GM08714 (cell line): ENCODE data around the gene RRAGD.

Experiments used
- H3K4me3 ChIP-seq: fragments of 200-500 bp; sonication (Bioruptor generic); 2 replicates; pipeline ENCODE4 v1.5.1; 2014; ENCODE audit warnings: mild to moderate bottlenecking, low read length, inconsistent platforms
- ZNF274 ChIP-seq: IDR thresholded peaks from 2 replicates; pipeline ENCODE4 v1.6.1; 2012; ENCODE audit warnings: mild to moderate bottlenecking, low read depth, low read length

RRAGD gene

DNA sequence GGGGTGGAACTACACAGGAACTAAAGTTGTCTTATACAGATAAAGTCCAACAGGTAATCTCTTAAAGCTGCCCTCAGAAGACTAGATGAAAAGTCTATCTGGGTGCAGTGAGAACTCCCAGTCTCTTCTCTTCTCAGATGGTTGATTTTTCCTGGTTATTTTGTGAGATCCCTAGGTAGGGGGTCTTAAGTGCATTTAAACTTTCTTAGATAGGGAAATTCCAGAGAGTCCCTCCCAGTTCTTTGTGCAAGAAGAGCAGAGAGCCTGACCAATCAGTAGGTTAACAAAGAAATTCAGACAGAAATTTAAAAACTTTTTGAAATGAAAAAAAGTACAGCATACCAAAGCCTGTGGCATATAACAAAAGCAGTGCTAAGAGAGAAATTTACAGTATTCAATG is 95.0 kb downstream of the RRAGD start:
- no peak for TF ChIP-seq ZNF274
- no peak overlapping the region for H3K4me3 ChIP-seq

GRCh38 chr6:89315249-89315885 is 96.7 kb downstream of the RRAGD start, which contains the start of gene GABRR2:
Gene GABRR2 (minus strand): TSS chr6:89315299. CDS start chr6:89315165, 134 bp downstream.
- H3K4me3 ChIP-seq: no peak within 1 kb of the TSS
- no peak for TF ChIP-seq ZNF274

GRCh38 chr6:89314692-89315091 is 97.4 kb downstream of the RRAGD start:
- H3K4me3 ChIP-seq: no peak overlapping the region
- no peak for TF ChIP-seq ZNF274
